Skin of body (tissue), 2 donors: Measurements from ENCODE around the gene IMPG1. TPM values are rescaled to one million over a fixed set of nuclear protein-coding genes. Genes with fewer than 3 reads are reported as not detected.

Experiments
- DNase-seq: peaks from one replicate; lab custom pipeline; 2025; lab: John Stamatoyannopoulos, UW
- total RNA-seq: library from RNA; depleted of rRNA; stranded (reverse); fragments of >200 nt; gene quantifications from one replicate; pipeline ENCODE4 v1.2.3, GENCODE V29; 2014

The IMPG1 gene, protein sequence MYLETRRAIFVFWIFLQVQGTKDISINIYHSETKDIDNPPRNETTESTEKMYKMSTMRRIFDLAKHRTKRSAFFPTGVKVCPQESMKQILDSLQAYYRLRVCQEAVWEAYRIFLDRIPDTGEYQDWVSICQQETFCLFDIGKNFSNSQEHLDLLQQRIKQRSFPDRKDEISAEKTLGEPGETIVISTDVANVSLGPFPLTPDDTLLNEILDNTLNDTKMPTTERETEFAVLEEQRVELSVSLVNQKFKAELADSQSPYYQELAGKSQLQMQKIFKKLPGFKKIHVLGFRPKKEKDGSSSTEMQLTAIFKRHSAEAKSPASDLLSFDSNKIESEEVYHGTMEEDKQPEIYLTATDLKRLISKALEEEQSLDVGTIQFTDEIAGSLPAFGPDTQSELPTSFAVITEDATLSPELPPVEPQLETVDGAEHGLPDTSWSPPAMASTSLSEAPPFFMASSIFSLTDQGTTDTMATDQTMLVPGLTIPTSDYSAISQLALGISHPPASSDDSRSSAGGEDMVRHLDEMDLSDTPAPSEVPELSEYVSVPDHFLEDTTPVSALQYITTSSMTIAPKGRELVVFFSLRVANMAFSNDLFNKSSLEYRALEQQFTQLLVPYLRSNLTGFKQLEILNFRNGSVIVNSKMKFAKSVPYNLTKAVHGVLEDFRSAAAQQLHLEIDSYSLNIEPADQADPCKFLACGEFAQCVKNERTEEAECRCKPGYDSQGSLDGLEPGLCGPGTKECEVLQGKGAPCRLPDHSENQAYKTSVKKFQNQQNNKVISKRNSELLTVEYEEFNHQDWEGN
- not detected for total RNA-seq

DNA sequence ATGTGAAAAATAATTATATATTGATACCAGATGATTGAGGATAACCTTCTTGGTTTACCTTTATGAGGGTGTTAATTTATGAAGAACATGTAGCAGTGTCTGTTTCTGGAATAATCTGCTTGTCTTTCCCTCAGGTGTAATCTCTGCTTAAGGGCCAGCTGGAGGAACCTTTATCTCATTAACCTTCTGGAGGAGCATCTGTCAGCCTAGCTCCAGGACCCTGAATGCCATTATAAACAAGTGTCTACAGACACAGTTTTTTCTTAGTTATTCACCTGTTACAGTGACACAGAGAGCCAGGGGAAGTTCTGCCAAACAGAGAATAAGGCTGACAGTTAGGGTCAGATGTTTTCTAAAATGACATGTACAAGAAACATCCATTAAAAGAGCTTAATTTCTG lies at the start of gene IMPG1:
IMPG1 (minus strand) TSS at position 101 of the 400 bp plus-strand sequence. CDS start 174 bp downstream, outside the sequence.
- no peak for DNase-seq

GRCh38 chr6:76120302-76120701 lies 47.8 kb upstream of the IMPG1 start:
- DNase-seq, result no peak

GRCh38 chr6:76073281-76073680 lies 819 bp upstream of the IMPG1 start:
- no peak for DNase-seq

DNA sequence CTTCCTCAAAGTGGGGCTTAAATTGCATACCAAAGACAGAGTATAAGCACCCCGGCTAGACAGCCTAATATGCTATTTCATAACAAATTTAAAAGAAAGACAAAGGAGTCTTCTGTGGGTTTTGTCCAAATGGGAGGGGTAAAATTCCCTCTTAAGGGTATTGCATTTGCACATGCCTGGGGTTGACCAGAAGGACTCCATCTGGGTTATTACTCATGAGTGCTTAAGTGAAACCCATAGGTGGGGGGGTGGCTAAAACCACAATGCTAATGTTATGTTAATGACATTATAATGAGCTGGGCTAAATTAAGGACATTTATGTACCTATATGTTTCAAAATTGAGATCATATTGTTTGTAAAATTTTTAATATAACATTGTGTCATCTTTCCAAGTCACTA lies 15.0 kb downstream of the IMPG1 start:
- DNase-seq, result no peak

DNA sequence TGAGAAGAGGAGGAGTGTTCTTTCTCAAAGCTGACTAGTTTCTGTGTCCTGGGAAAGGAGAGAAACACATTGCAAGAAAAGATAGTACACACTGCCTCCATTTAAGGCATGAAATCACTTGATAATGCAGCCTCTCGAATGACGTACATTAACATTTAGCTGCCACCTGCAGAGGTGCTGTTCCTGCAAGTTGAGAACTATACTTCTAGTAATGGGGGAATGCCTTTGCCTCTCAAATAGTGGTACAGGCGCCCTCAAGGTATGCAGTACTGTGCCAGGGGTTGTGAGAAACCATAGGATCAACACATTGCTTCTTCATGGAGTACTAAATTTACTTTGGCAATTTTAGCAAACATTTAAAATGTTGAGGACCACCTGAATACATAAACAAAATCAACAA lies 20.1 kb downstream of the IMPG1 start:
- DNase-seq, result no peak

- DNase-seq, result no peak
Measured at GRCh38 chr6:76043690-76044089, 28.8 kb downstream of the IMPG1 start.

GRCh38 chr6:76035713-76036112 lies 36.7 kb downstream of the IMPG1 start:
- DNase-seq, result no peak

DNA sequence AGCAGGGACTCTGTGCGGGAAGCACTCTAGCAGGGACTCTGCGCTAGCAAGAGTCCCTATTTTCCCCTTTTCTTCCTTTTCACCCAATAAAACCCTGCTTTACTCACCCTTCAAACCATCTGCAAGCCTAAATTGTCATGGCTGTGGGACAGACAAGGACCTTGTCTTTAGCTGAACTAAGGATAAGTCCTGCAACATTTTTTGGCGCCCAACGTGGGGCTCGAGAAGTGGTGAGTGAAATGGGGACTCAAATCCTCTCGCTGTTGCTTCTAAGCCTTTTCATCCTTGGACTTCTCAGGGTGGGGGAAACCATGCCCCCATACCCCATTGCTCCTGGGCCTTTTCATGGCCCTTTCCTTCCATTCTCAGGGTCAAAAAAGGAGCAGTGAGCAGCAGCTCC lies 46.4 kb downstream of the IMPG1 start:
- DNase-seq, result no peak

GRCh38 chr6:76014626-76015530 lies 57.6 kb downstream of the IMPG1 start:
- DNase-seq, result no peak

- no peak for DNase-seq
Measured at GRCh38 chr6:76004202-76004601, 68.3 kb downstream of the IMPG1 start.

DNA sequence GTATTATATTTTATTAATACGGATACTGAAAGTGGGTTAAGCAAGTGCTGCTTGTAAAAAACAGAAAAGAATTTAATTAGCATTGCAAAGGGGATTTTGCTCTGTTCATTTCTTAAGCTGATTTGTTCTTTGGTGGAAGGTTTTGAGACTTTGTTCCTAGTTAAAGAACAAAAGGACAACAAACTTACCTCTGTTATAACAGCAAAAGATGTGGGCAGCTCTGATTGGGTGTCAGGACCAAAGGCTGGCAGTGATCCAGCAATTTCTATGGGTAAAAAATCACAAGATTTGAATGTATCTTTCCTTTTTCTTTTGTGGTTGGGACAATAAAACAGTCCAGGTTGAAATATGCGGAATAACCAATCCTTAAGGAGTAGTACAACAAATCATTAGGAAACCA lies 68.8 kb downstream of the IMPG1 start:
- no peak for DNase-seq

DNA sequence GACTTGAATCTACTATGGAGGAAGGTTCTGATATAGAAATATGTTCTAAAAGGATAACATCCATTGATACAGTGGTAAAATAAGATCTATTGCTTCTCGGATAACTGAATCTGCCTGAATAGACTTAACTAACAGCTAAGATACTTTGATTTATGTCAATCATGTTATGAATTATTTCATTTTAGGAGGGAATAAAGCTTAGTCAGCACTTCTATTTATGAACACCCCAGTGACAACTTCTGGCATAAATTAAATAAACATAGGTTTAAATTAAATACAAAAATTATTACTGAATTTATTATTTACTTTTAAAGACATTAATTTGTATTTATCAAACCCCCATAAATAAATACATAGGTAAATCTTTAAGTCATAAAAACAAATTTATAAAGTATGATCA lies 69.3 kb downstream of the IMPG1 start:
- DNase-seq, result no peak

DNA sequence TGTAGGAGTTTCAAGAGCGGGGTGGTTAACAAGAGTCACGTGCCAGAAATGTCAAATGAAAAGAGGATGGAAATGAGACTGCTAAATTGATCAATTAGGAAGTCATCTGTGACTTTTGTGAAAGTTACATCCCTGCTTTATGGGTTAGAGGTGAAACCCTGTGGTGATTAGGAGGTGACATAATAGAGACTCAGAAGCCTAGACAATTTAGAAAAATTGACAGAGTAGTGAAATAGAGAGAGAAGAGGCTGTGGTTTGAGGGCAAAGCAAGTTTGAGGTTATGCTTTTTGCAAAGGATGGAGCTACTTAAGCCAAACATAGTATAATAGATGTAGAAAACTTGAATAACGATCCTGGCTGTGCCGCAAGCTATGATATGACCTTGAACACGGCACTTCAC lies 71.8 kb downstream of the IMPG1 start:
- no peak for DNase-seq

GRCh38 chr6:75997696-75998095 lies 74.8 kb downstream of the IMPG1 start:
- DNase-seq, result no peak

DNA sequence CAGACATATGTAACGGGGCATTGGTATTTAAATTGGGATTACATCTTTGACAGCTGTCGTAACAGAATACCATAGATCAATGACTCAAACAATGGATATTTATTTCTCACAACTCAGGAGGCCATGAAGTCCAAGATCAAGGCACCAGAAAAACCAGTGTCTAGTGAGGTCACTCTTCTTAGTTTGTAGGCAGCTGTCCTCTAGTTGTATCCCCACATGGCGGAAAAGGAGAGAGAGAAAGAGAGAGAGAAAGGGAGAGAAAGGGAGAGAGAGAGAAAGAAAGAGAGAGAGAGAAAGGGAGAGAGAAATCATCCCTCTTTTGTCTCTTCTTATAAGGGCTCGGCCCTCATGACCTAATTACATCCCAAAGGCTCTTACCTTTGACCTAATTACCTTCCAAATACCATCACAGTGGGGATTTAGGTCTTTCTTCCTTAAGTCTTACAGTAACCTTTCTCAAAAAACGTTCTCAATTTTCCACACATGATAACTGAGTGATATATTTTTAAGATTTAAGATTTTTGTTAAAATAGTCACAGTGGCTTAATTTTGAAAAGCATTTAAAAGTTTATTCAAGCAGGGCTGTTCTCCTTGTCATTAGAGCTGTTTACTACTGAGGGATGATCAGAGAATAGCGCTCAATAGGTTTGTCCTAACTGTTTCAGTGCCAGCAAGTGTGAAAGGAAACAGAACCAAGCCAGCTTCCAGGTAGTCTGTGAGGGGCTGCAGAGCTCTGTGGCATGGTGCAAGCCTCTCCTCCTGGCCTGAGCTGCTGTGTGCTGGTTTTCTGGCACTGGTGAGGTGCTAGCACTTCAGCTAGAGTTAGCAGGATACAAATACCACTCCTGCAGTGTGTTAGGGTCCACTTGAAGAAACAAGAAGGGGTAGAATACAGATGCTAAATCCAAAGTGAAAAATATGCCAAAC lies 79.0 kb downstream of the IMPG1 start:
- DNase-seq, result no peak

GRCh38 chr6:75991941-75992340 lies 80.5 kb downstream of the IMPG1 start:
- DNase-seq, result no peak

- no peak for DNase-seq
Measured at GRCh38 chr6:75986935-75987334, 85.5 kb downstream of the IMPG1 start.

DNA sequence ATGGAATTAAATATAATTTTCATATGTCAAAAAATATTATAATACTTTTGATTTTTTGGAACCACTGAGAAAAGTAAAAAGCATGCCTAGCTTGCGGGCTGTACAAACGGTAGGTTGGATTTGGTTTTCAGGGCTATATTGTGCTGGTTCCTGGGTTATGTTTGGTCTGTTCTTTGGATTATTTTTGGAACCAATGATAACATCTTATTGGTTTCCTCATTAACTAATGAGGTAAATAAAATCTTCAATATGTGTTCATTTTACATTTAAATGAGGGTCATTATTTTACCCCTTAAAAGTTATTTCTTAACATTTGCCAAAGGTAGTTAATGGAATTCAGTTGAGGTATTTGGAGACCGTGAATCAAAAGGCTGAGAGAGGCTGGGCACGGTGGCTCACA lies 96.6 kb downstream of the IMPG1 start:
- no peak for DNase-seq

GRCh38 chr6:75970093-75970492 lies 102.4 kb downstream of the IMPG1 start:
- DNase-seq, result no peak

DNA sequence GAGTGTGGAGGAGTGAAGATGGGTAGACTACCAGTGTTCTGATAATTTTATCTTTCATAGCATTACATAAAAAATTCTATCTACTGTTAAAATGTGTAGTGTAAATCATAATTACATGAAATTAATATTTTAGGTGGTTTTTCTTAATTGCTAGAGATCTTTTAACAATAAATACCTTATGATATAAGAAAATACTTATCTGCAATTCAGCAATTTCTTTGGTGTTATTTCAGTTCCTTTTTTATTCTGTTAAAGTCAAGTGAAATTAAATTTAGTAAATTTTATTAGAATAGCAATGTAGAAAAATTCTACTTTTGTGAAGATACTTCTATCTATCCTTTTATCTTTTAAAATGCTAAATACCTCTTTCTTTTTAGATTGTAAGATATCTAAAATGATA lies 104.3 kb downstream of the IMPG1 start:
- no peak for DNase-seq

DNA sequence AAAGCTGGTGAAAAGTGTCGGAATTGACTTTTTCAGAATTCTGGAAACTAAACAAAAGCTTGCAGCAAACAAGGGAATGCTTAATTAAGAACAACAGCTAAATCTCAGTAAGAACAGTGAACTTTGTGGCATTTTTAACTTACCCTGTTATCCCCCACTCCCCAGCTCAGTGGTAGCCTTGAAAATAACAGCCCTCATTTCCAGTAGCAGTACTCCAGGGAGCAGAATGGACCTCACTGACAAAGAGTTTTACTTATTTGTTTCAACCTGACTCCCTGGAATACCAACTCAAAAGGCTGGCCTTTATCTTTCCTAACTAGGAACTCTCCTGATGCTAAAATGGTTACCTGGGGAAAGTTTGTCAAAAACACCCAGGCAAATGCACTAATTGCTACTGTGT lies 108.9 kb downstream of the IMPG1 start:
- DNase-seq, result no peak
